ENCODE results near the gene GBF1.
"Not testable (repeated sequence)": the region's sequence is repeated elsewhere in the genome, so short reads cannot be mapped to it uniquely, and the experiment has no call there.

Gene GBF1

GRCh38 chr10:102308318-102308717, 63.0 kb downstream of the GBF1 start:
- DNase-seq (ENCODE audit: low spot score): not testable (repeated sequence)

GRCh38 chr10:102309236-102309635, 63.9 kb downstream of the GBF1 start:
- DNase-seq (ENCODE audit: low spot score): no peak

- no peak for DNase-seq (ENCODE audit: low spot score)
Observed at GRCh38 chr10:102309916-102310315, 64.6 kb downstream of the GBF1 start.

- no peak for DNase-seq (ENCODE audit: low spot score)
Observed at GRCh38 chr10:102310361-102311024, 65.2 kb downstream of the GBF1 start.

- no peak for DNase-seq (ENCODE audit: low spot score)
Observed at GRCh38 chr10:102311025-102311420, 65.7 kb downstream of the GBF1 start.

- DNase-seq (ENCODE audit: low spot score): no peak
Observed at GRCh38 chr10:102312683-102313082, 67.4 kb downstream of the GBF1 start.

- no peak for DNase-seq (ENCODE audit: low spot score)
Observed at GRCh38 chr10:102313221-102313896, 68.0 kb downstream of the GBF1 start.

GRCh38 chr10:102314801-102315200, 69.5 kb downstream of the GBF1 start:
- no peak for DNase-seq (ENCODE audit: low spot score)

- no peak for DNase-seq (ENCODE audit: low spot score)
Observed at GRCh38 chr10:102316421-102316820, 71.1 kb downstream of the GBF1 start.

GRCh38 chr10:102322914-102323313, 77.6 kb downstream of the GBF1 start:
- DNase-seq (ENCODE audit: low spot score): peak; percentile 51

GRCh38 chr10:102324061-102324460, 78.7 kb downstream of the GBF1 start:
- DNase-seq (ENCODE audit: low spot score): no peak

GRCh38 chr10:102326031-102326430, 80.7 kb downstream of the GBF1 start:
- no peak for DNase-seq (ENCODE audit: low spot score)

GRCh38 chr10:102327002-102327401, 81.7 kb downstream of the GBF1 start:
- DNase-seq (ENCODE audit: low spot score): no peak

- DNase-seq (ENCODE audit: low spot score): no peak
Observed at GRCh38 chr10:102327641-102328040, 82.3 kb downstream of the GBF1 start.

- DNase-seq (ENCODE audit: low spot score): no peak
Observed at GRCh38 chr10:102332772-102333171, 87.4 kb downstream of the GBF1 start.

- no peak for DNase-seq (ENCODE audit: low spot score)
Observed at GRCh38 chr10:102334101-102334500, 88.8 kb downstream of the GBF1 start.

GRCh38 chr10:102335184-102335583, 89.9 kb downstream of the GBF1 start:
- DNase-seq (ENCODE audit: low spot score): no peak

- no peak for DNase-seq (ENCODE audit: low spot score)
Observed at GRCh38 chr10:102341038-102341688, 95.8 kb downstream of the GBF1 start.

- no peak for DNase-seq (ENCODE audit: low spot score)
Observed at GRCh38 chr10:102342458-102342857, 97.1 kb downstream of the GBF1 start.

GRCh38 chr10:102342958-102343357, 97.6 kb downstream of the GBF1 start:
- no peak for DNase-seq (ENCODE audit: low spot score)

- no peak for DNase-seq (ENCODE audit: low spot score)
Observed at GRCh38 chr10:102344067-102344466, 98.7 kb downstream of the GBF1 start.

- no peak for DNase-seq (ENCODE audit: low spot score)
Observed at GRCh38 chr10:102347236-102347828, 102.0 kb downstream of the GBF1 start.

Measured in CD4-positive, alpha-beta T cell treated with Interleukin-2 at 100 ng/mL for 4 hours (primary cell).